Breast epithelium (tissue), 3 donors: ENCODE measurements around the gene GPR17.

Source experiments
- POLR2AphosphoS5 ChIP-seq, 3 donors: sonication (generic); formaldehyde crosslinking; IDR thresholded peaks; one replicate each; pipeline ENCODE4 v1.6.1; 2017; ENCODE audit warnings: antibody characterized with exemption in 3 of 3
- TF ChIP-seq, protein P1 (sequence below), 3 donors: fragments of 450-650 bp; IDR thresholded peaks; one replicate each; pipeline ENCODE4 v1.5.1; 2016 to 2017; ENCODE audit warnings: antibody characterized with exemption in 3 of 3, mild to moderate bottlenecking in 3 of 3, moderate library complexity in 3 of 3

DNA sequence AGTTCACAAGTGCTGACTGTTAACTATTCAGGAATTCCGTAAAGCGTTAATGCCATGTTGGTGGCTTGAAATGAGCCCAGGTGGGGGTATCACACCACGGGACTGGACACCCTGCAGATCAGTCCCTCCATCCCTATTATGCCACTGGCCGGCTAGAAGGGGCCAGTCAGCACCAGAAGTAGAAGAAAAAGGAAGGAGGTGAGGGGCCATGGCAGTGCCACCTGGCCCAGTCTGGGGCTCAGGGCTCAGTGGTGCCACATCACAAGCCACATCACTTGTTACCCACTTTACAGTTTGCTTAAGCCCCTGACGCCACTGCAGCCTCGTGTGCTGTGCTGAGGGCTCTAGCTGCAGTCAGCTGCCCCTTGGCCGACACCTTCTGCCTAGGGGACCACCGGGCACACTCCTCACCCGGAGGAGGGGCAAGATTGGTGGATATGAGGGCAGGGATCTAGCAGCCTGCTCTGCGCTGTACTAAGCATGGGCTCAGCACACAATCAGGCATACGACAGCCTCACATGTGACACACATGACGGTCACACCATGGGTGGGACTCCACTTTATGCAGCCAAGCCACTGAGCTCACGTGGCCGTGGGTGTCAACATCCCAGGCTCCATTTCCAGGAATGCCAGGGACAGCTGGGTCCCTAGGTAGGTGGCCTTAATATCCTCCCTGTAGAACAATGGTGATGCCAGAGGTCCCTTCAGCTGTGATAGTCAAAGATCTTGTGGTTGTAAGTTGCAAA lies 25.8 kb downstream of the GPR17 start:
- no peak for TF ChIP-seq POLR2AphosphoS5 (IDR thresholded peaks at IDR 0.05)
- TF ChIP-seq, protein P1, sequence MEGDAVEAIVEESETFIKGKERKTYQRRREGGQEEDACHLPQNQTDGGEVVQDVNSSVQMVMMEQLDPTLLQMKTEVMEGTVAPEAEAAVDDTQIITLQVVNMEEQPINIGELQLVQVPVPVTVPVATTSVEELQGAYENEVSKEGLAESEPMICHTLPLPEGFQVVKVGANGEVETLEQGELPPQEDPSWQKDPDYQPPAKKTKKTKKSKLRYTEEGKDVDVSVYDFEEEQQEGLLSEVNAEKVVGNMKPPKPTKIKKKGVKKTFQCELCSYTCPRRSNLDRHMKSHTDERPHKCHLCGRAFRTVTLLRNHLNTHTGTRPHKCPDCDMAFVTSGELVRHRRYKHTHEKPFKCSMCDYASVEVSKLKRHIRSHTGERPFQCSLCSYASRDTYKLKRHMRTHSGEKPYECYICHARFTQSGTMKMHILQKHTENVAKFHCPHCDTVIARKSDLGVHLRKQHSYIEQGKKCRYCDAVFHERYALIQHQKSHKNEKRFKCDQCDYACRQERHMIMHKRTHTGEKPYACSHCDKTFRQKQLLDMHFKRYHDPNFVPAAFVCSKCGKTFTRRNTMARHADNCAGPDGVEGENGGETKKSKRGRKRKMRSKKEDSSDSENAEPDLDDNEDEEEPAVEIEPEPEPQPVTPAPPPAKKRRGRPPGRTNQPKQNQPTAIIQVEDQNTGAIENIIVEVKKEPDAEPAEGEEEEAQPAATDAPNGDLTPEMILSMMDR (IDR thresholded peaks at IDR 0.05): no peak
